GM19239 (cell line): Measurements from ENCODE around the gene PPP4R4.
"Not testable (repeated sequence)": the region's sequence is repeated elsewhere in the genome, so short reads cannot be mapped to it uniquely, and the experiment has no call there.

Experiments used
- DNase-seq: peaks from one replicate; pipeline ENCODE4 v3.0.0; 2011; ENCODE audit warnings: low spot score; ENCODE audit not compliant: insufficient read length
- FAIRE-seq: peaks from 2 replicates; lab custom pipeline; 2011; peaks lifted over from hg19 to GRCh38; lab: Jason Lieb, UNC

PPP4R4 gene

DNA sequence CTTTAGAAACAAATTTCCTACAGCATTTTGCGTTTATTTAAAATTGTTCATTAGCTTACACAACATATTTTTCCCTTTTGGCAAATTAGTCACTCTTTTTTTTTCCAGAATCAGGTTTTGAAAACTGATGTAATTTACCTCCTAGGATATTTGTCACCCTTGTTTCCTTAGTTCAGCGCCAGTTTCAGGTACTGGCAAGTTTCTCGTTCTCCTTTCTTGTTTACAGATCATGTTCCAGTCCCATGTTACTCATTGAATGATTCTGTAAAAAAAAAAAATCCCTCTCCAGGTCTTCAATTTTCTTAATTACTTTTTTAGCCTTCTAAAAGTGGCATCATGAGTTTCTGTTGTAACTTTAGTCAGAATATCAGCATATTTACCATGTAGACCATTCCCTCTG, 2.7 kb downstream of the PPP4R4 start:
- DNase-seq = no peak
- no peak for FAIRE-seq

DNA sequence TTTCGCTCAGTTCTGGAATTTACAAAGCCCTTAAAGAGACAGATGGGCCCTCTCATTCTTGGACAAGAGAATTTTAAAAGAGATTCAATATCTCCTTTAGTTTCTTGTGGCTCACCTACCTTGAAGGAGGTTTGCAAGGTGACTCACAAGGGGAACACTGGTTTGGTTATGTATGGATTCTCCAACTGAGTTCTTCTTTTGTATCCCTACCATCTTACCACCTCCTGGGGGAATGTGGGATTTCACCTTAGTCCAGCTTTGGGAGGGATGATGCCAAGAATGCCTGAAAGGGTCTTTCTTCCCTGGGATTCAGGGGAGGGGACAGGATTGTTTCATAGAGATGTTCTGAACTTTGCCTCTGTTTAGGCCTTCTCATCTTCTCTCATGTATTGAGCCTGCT, 3.7 kb downstream of the PPP4R4 start:
- DNase-seq (no peak), FAIRE-seq (no peak)

DNA sequence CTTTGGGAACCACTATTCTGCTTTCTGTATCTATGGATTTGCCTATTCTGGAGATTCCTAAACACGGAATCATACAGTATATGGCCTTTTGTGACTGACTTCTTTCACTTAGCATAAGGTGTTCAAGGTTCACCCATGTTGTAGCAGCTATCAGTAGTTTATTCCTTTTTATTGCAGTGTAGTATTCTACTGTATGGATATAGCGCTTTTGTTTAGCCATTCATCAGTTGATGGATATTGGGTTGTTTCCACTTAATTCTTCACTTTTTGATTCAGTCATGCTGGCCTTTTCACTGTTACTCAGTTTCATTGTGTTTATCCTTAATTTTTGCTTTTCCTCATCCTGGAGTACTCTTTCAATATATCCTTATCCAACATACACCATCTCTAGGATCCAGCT, 5.1 kb downstream of the PPP4R4 start:
- no peak for DNase-seq
- FAIRE-seq = no peak

DNA sequence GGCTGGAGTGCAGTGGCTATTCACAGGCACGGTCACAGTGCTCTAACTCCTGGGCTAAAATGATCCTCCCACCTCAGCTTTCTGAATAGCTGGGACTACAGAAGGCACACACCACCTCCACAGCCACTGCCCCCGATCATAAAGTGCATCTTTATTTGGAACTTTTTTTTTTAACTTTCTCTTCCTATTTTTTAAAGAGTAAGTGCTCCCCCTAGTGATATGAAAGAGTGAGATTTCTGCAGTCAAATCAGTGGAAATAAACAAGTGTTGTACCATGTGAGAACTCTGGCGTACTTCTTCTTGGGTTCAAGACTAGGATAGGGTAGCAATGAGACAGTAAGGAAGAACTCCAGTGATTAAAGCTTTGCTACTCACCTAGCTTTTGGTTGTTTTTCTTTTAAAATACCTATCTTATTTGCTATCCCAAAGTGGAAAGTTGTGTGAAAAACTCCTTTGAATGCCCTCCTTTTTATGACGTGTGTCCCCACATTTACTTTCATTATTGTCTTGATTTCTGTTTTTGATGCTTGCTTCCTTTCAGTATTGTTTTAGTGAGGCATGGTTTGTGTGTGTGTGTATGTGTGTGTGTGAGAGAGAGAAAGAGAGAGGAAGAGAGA, 6.6 kb downstream of the PPP4R4 start:
- peak; percentile 92 for FAIRE-seq
- no peak for DNase-seq

DNA sequence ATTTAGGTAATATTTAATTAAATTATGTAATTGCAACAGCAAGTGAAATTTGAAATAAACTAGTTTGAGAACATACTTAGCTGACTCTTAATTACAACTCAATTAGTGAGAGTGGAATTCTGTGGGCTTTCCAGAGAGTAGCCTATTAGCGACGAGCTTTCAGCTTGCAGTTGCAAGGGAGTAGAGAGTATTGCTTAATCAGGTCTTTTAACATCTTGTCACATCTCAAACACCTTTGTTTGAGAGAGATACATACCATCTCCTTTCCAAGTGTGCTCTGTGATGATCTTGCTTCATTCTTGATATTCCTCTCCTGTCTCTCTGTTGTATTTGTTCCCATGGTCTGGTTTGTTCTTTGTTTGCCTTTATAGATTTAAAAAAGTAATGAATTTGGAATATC, 7.7 kb downstream of the PPP4R4 start:
- no peak for DNase-seq
- no peak for FAIRE-seq

DNA sequence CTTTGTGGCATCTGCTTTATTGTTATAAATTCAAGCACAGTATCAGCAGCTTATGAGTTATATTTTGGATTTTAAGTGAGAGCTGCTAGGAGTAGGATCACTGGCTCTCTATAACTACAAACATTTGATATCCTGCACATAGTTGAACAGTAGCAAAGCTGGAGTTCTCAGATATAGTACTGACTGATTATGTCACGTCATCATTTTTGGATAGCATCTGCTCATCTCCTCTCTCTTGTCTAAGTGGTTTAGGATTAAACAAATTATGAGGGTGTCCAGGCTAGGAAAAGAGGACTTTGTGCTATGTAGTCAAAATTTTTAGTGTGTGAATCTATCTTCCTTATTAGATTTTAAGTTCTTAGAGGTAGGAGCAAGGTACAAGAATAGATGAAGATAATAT, 18.4 kb downstream of the PPP4R4 start:
- no peak for FAIRE-seq
- no peak for DNase-seq

DNA sequence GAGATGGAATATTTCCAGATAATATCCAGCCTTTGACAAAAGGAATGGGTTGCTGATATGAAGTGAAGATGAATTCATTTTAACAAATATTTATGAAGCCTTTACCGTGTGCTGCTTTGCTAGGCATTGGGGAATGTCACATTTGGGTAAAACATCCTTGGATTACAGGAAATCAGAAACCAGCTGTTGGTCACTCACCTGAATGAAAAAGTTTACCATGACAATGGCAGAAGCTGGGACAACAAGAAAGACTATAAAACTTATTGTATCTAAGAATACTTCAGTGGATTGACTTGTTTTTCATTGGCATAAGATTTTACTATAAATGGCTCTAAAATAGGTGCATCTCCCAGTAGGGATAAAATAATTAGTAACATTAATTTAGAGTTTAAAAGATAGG, 19.7 kb downstream of the PPP4R4 start:
- DNase-seq (no peak), FAIRE-seq (no peak)

DNA sequence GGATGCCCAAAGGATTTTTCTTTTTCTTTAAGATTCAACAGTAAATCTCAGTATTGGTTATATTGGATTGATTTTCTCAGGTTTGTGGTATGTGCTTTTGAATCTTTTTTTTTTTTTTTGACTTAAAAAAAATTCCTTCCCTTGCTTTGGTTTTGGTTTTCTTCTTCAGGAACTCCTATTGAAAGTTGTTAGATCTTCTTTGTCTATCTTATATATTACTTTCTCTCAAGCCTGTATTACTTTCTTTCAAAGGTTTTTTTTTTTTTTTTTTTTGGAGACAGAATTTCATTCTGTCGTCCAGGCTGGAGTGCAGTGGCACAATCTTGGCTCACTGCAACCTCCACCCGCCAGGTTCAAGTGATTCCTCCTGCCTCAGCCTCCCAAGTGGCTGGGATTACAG, 21.9 kb downstream of the PPP4R4 start:
- no peak for DNase-seq
- FAIRE-seq = no peak

DNA sequence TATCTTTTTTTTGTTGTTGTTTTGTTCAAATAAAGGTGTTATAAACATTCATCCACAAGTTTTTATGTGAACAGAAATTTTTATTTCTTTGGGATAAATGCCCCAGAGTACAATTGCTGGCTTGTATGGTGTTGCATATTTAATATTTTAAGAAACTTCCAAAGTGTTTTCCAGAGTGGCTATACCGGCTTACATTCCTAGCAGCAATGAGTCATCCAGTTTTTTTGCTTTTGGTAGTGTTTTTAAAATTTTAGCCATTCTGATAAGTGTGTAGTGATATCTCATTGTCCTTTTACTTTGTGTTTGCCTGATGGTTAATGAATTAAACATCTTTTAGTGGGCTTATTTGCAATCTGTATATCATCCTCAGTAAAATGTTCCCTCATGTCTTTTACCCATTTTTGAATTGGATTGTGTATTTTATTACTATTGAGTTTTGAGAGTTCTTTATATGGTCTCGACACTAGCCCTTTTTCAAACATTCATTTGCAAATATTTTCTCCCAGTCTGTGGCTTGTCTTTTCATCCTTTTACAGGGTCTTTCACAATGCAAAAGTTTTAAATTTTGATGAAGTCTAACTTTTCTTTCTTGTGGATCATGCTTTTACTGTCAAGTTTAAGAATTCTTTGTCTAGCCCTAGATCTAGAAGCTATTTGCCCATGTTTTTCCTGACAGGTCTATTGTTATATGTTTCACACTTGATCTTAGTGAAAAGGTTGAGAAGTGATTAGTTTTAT, 29.5 kb downstream of the PPP4R4 start:
- DNase-seq = no peak

DNA sequence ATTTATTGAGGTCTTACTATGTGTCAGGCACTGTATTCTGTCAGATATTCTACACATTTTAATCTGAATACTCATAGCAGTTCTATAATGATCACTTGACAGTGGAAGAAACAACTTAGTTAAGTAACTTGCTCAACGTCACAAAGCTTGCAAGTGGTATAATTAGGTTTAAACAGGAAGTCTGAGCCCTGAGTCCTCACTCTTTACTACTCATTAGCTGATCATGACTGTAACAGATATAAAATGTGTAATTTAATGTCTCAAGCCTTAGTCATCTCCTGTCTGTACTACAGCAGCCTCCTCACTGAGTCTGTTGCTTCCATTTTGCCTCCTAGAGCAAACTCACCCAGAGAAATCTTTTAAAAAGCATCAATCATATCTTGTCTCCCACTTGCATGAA, 38.9 kb downstream of the PPP4R4 start:
- FAIRE-seq = no peak
- no peak for DNase-seq

More for the DNA sequence above, 29.5 kb downstream of the PPP4R4 start:
- FAIRE-seq = no peak

DNA sequence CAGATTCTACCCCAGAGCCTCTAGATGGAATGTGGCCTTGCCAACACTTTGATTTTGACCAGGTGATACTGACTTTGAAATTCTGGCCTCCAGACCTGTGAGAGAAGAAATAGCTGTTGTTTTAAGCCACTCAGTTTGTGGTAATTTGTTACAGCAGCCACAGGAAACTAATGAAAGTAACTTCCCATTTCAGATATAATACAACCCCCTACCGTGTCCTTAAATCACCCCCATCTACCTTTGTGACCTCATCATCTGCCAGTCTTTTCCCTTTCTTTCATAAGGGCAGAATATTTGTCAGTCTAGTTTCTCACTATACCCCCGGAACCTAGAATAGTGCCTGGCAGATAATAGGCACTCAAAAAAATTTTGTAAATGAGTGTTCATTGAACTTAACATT, 39.6 kb downstream of the PPP4R4 start:
- DNase-seq (no peak), FAIRE-seq (no peak)

DNA sequence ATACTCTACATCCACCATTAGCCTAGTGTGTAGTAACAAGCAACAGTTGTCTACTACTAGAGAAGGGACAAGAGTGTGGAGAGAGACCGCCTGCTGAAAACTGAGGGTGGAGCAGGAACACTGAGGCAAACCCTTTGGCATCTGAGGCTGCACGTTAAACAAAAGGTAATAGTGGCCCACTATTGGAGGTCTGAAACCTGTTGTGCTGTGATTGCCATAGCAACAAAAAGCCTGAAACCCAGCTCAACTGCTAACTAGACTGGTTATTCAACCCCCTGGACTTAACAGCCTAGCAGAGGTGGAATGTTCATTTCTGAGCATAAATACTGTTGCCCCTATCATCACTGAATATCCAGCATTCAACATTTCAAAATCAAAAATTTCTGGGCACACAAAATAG, 43.0 kb downstream of the PPP4R4 start:
- DNase-seq = no peak
- no peak for FAIRE-seq

DNA sequence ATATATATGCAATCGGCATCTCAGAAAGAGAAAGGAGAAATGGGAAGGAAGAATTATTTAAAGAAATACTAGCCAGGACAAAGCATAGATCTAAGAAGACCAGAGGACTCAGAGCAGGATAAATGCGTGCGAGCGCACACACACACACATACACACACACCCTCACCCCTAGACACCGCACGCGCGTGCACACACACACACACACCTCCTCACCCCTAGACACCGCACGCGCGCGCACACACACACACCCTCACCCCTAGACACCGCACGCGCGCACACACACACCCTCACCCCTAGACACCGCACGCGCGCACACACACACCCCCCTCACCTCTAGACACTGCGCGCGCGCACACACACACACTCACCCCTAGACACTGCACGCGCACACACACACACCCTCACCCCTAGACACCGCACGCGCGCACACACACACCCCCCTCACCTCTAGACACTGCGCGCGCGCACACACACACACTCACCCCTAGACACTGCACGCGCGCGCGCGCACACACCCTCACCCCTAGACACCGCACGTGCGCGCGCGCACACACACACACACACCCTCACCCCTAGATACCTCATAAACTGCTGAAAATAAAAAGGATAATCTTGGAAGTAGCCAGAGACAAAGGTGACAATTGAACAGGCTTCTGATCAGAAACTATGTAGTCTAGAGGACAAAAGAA, 44.2 kb downstream of the PPP4R4 start:
- not testable (repeated sequence) for DNase-seq, FAIRE-seq

DNA sequence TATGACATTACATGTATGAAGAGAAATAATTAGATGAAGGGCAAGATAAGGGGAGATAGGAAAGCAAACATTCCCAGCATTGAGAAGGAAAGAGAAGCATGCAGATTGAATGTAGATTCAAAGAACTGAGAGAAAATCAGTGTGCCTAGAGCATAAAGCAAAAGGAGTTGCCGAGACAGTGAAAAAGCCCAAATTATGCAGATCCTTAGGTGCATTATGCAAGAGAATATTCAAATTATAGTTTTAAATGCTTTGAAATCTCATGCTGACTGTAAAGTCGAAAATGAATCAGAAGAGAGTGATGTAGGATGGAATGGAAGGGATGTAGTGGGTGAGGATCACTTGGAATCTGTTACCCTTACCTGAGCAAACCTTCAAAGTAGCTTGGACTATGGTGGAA, 49.9 kb downstream of the PPP4R4 start:
- DNase-seq = no peak
- FAIRE-seq = no peak

DNA sequence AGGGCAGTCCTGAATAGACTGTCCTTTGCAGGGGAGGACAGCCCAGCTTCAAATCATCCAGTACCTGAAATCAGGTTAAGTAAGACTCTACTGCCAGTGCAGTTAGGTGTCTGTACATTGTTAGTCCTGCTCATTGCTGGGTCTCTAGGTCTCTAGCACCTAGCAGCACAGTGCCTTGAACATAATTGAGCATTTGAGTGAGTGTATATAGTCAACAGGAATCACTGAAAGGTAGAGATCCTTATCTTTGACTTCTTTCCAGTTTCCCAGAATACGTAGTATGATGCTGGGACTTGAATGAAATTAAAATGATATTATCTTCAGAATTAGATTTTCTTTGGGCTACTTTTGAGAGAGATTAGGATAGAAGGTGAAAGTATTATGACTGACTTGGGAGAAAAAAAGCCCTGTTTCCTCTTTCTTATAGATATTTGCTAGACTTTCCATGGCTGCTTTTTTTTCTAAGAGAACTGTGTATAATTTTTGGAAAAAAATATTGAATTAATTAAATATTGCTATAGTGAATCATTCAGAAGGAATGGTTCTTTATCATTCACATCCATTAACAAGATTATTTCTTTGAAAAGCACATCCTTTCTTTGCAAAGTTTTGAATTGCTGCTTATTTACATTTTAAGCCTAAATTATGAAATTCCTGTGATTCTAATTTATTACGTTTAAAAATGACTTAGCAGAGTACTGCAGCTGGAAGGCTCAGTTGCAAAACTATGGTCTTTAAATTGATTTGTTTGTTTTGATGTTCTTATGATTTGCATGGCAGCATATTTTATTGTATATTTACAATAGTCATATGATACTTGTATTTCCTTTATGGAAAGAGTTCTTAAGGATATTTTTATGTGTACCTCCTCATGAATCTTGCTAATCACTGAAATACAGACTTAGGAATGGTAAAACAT, 51.6 kb downstream of the PPP4R4 start:
- no peak for DNase-seq
- FAIRE-seq = no peak

DNA sequence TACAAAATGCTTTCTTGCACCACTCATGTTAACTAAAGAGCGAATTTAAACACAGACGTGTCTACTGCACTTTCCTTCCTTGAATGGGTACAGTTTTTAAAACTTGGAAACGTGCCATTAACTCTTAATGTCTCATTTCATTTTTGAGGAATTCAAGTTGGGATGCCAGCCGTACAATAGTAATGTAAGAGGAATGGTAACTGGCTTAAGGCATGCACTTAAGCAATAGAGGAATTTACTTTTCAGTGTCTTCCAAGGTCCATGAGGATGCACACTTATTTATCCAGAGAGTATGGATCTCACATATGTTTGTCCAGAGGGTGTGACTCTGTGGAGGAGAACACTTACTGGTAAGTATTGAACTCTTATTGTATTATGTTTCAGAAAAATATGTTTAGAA, 52.9 kb downstream of the PPP4R4 start:
- FAIRE-seq = no peak

DNA sequence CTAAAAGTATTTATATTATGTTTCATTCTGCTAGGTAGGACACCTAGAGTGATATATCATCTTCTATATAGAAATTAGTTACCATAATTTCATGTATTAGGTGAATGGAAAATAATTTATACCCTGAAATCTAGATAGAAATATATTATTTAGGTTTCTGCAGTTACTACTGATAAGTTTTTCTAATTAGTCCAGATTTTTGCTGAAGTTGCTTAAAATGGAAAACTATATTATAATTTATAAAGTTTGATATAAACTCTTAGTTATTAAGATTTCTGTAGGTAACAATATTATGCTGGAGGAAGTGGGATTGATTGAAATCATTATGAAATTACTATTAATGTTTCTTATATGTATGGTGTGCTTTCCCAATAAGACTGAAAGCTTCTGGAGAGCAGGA, 62.9 kb downstream of the PPP4R4 start:
- no peak for FAIRE-seq
- no peak for DNase-seq

More for the DNA sequence above, 52.9 kb downstream of the PPP4R4 start:
- DNase-seq = no peak

DNA sequence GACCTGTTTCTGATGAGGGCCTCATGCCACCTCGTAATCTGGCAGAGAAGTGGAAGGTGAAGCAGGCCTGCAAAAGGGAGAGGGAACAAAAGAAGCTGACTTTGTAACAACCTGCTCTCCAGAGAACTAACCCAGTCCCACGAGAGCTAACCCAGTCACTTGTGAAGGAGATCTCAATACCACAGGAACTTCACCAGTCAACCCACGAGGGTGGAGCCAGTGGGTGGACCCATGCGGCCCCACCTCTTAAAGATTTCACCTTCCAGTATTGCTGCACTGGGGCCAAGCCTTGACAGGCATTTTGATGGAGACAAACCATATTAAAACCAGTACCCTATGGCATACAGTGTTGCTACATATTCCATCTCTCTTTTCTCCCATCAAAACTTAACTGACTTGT, 63.9 kb downstream of the PPP4R4 start:
- no peak for DNase-seq
- no peak for FAIRE-seq

DNA sequence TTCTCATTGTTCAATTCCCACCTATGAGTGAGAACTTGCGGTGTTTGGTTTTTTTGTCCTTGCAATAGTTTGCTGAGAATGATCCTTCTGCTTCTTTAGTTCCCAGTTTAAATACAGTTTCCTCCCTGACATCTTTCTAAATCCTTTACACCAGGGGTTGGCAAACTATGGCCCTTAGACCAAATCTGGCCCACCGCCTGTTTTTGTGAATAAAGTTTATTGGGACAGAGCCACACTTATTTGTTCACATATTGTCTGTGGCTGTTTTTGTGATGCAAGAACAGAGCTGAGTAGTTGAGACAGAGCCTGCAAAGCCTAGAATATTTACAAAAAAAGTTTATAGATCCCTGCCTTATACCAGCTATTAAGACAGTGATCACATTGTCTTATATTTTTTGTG, 65.3 kb downstream of the PPP4R4 start:
- FAIRE-seq = no peak
- DNase-seq = no peak

DNA sequence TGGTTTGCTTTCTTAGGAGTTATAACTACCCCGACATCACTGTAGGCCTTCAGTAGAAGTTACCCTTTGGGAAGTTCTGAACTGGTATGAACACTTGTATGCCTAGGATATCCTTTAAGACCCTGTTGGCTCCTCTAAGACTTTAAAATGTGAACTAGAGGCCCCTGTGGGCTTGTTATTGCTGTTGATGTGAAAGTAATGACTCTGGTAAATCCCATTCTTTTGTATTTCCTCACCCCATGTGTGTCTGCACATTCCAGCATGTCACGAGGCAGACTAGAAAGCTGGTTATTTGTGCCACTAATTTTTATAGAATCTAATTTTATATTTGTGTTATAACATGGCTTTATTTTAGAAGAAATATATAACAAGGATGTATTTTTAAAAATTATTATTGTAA, 70.1 kb downstream of the PPP4R4 start:
- DNase-seq (no peak), FAIRE-seq (no peak)
